ENCODE data around the gene LGALS1. TPM values are rescaled to one million over a fixed set of nuclear protein-coding genes. Genes with fewer than 3 reads are reported as not detected.

Gene LGALS1
- total RNA-seq, 2 experiments from 2014 or later, result 85.1 to 93.7 TPM

GRCh38 chr22:37640591-37641560 is 34.6 kb upstream of the LGALS1 start:
- ChIA-PET POLR2A (interaction anchor here (0.6 to 9.5 kb wide), 10 partner anchors 9 to 234 kb away, joined by 3 to 107 read pairs (median 12); partner anchors contain the start of genes GGA1, LGALS1 and PDXP), CTCF (interaction anchor here (7.4 kb wide), 1 partner anchor 40 kb away, joined by 171 read pairs; the partner anchor contains the start of genes LGALS1 and NOL12)
- TF ChIP-seq CTCF (IDR thresholded peaks at IDR 0.05), result no peak
- H3K4me1 Mint-ChIP-seq (ENCODE audit: low read depth), result peaks cover 60% of the 10 kb centered on the region
- Histone ChIP-seq H3K4me3 (ENCODE audit: low read length) (peak overlapping the region; percentile 97), H3K9me3 (ENCODE audit: control insufficient read depth in 1 of 2, insufficient read depth in 1 of 2, low read length in 2 of 2) (no peaks in the 10 kb centered on the region), H3K27ac (ENCODE audit: low read depth in 1 of 2, low read length in 2 of 2) (peak overlapping the region; percentile 65 to 77), H3K4me1 (ENCODE audit: insufficient read depth, low read length) (peaks cover 83% of the 10 kb centered on the region), H3K27me3 (ENCODE audit: control insufficient read depth in 1 of 2, insufficient read depth in 2 of 2, low read length in 2 of 2) (no peaks in the 10 kb centered on the region), H3K36me3 (ENCODE audit: insufficient read depth, low read length) (peaks cover 47% of the 10 kb centered on the region)
- no peaks in the 10 kb centered on the region for H3K9me3 Mint-ChIP-seq
- DNase-seq (peak in 9 of 14 experiments; percentile 27 to 68 (median 50)), ATAC-seq (ENCODE audit: poor library complexity) (peak; percentile 19)
- H3K27ac Mint-ChIP-seq, result peak overlapping the region; percentile 90
- H3K4me3 Mint-ChIP-seq, result peak overlapping the region; percentile 100
- H3K27me3 Mint-ChIP-seq, result no peaks in the 10 kb centered on the region
- intact Hi-C loops (cut with DNase I, micrococcal nuclease), result loop anchor here in 1 of 2 experiments (2.0 kb wide), 1 partner anchor 18 kb away; the partner anchor contains the start of gene PDXP
- peaks cover 54% of the 10 kb centered on the region for H3K36me3 Mint-ChIP-seq (ENCODE audit: low read depth)

GRCh38 chr22:37641561-37641949 is 33.9 kb upstream of the LGALS1 start:
- Mint-ChIP-seq H3K27ac (peak overlapping the region; percentile 90), H3K27me3 (no peaks in the 10 kb centered on the region), H3K4me1 (ENCODE audit: low read depth) (peaks cover 53% of the 10 kb centered on the region), H3K4me3 (peak overlapping the region; percentile 100), H3K36me3 (ENCODE audit: low read depth) (peaks cover 60% of the 10 kb centered on the region), H3K9me3 (no peaks in the 10 kb centered on the region)
- H3K9me3 ChIP-seq (ENCODE audit: control insufficient read depth in 1 of 2, insufficient read depth in 1 of 2, low read length in 2 of 2), result no peaks in the 10 kb centered on the region
- DNase-seq (no peak), ATAC-seq (ENCODE audit: poor library complexity) (no peak)
- peak overlapping the region; percentile 97 for H3K4me3 ChIP-seq (ENCODE audit: low read length)
- H3K36me3 ChIP-seq (ENCODE audit: insufficient read depth, low read length), result peaks cover 54% of the 10 kb centered on the region
- H3K27me3 ChIP-seq (ENCODE audit: control insufficient read depth in 1 of 2, insufficient read depth in 2 of 2, low read length in 2 of 2), result no peaks in the 10 kb centered on the region
- ChIA-PET POLR2A (interaction anchor here (1.1 to 9.5 kb wide), 7 partner anchors 15 to 40 kb away, joined by 4 to 107 read pairs (median 42); partner anchors contain the start of genes GGA1, LGALS1 and PDXP), CTCF (interaction anchor here (1.1 to 7.4 kb wide), 3 partner anchors 18 to 39 kb away, joined by 3 to 171 read pairs (median 33); partner anchors contain the start of genes LGALS1, NOL12 and PDXP)
- peaks cover 76% of the 10 kb centered on the region for H3K4me1 ChIP-seq (ENCODE audit: insufficient read depth, low read length)
- TF ChIP-seq CTCF (IDR thresholded peaks at IDR 0.05), result no peak
- intact Hi-C loops (cut with DNase I, micrococcal nuclease), result loop anchor here in 1 of 2 experiments (2.0 kb wide), 1 partner anchor 17 kb away; the partner anchor contains the start of gene PDXP
- peak overlapping the region; percentile 65 to 77 for H3K27ac ChIP-seq (ENCODE audit: low read depth in 1 of 2, low read length in 2 of 2)

- TF ChIP-seq CTCF (IDR thresholded peaks at IDR 0.05), result peak; percentile 91
- H3K4me1 Mint-ChIP-seq (ENCODE audit: low read depth), result peaks cover 35% of the 10 kb centered on the region
- no peaks in the 10 kb centered on the region for H3K27me3 ChIP-seq (ENCODE audit: control insufficient read depth in 1 of 2, insufficient read depth in 2 of 2, low read length in 2 of 2)
- DNase-seq (peak; percentile 73 to 94 (median 87)), ATAC-seq (ENCODE audit: poor library complexity) (peak; percentile 68)
- H3K9me3 ChIP-seq (ENCODE audit: control insufficient read depth in 1 of 2, insufficient read depth in 1 of 2, low read length in 2 of 2), result no peaks in the 10 kb centered on the region
- H3K4me1 ChIP-seq (ENCODE audit: insufficient read depth, low read length), result peaks cover 65% of the 10 kb centered on the region
- peak overlapping the region; percentile 85 for H3K4me3 Mint-ChIP-seq
- H3K27me3 Mint-ChIP-seq, result no peaks in the 10 kb centered on the region
- no peak overlapping the region for H3K4me3 ChIP-seq (ENCODE audit: low read length)
- H3K27ac Mint-ChIP-seq, result peak overlapping the region; percentile 80
- ChIA-PET CTCF (interaction anchor here (0.7 to 7.4 kb wide), 15 partner anchors 12 to 53 kb away, joined by 3 to 171 read pairs (median 6); partner anchors contain the start of genes GGA1, LGALS1, NOL12 and PDXP), POLR2A (interaction anchor here (0.6 to 9.5 kb wide), 17 partner anchors 10 to 52 kb away, joined by 3 to 107 read pairs (median 7); partner anchors contain the start of genes GGA1, LGALS1, NOL12 and PDXP)
- peaks cover 72% of the 10 kb centered on the region for H3K36me3 Mint-ChIP-seq (ENCODE audit: low read depth)
- intact Hi-C loops (cut with DNase I, micrococcal nuclease), result loop anchor here (1.0 to 2.0 kb wide), 3 partner anchors 15 to 38 kb away; partner anchors contain the start of gene PDXP (in 1 of the 2)
- H3K36me3 ChIP-seq (ENCODE audit: insufficient read depth, low read length), result peaks cover 72% of the 10 kb centered on the region
- no peaks in the 10 kb centered on the region for H3K9me3 Mint-ChIP-seq
- H3K27ac ChIP-seq (ENCODE audit: low read depth in 1 of 2, low read length in 2 of 2), result no peak overlapping the region
Measured at GRCh38 chr22:37643225-37643847, 32.1 kb upstream of the LGALS1 start.

Data from CD4-positive, alpha-beta T cell (primary cell).